ENCODE data around the gene TRIP11. TPM values are rescaled to one million over a fixed set of nuclear protein-coding genes. Genes with fewer than 3 reads are reported as not detected.

TRIP11 gene
- total RNA-seq (2022) (42.9 and 43.4 TPM in 2 replicates), Bru-seq, nascent RNA (percentile 79 among the genes with signal in this experiment), BruChase-seq, experiment 1, labeled RNA remaining after a 2-hour chase (percentile 78 among the genes with signal in this experiment), BruChase-seq, experiment 2, labeled RNA remaining after a 6-hour chase (percentile 75 among the genes with signal in this experiment)
- long read RNA-seq, full-length matches to known transcripts: 11 of 17 reads
- long read RNA-seq, partial matches to known transcripts: 4 of 17 reads
- long read RNA-seq, other reads (novel, unspliced or antisense): 2 of 17 reads

DNA sequence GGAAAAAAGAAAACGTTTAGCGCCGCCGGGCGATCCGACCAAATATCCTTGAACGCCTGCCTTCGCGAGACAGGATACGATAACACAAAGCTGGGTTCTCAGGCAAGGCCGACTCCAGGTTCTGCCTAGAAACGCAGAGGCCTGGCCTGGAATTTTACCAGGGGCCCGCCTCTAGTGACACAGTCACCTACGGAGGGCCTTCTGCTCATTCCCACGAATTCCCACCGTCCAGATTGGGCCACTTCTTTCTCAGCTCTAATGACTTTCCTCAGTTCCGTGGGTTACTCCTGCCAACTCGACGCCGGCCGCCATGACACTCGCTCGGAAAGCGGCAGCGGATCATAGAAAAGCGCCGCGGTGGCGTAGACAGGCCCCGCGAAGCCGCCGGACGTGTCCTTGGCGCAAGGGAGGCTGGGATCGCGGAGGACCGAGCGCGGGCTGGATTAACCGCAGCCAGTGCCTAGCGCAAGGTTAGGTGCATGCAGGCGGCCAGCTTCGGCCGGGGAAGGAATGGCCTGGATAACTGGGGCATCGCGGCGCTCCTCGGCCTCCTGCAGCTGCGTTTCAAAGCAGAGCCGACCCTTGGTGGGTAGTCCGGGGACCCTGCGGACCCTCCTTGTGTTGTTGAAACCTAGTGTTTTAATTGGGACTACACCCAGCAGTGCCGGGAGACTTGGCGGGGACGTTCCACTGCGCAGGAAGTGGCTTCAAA, at the start of gene TRIP11:
Gene TRIP11, minus strand, starts transcription at position 341 of the 712 bp plus-strand sequence. CDS start 374 bp downstream, outside the sequence.
- Mint-ChIP-seq H3K4me3 (ENCODE audit: unreplicated experiment) (peak within 1 kb of the TSS; percentile 95), H3K27ac (ENCODE audit: unreplicated experiment) (peak within 1 kb of the TSS; percentile 99), H3K9me3 (ENCODE audit: unreplicated experiment) (no peaks in the 10 kb centered on the region), H3K4me1 (ENCODE audit: low read depth, unreplicated experiment) (peaks cover 13% of the 10 kb centered on the region), H3K27me3 (ENCODE audit: insufficient read depth, unreplicated experiment) (no peaks in the 10 kb centered on the region), H3K36me3 (ENCODE audit: insufficient read depth, unreplicated experiment) (peaks cover 16% of the 10 kb centered on the region)
- Histone ChIP-seq H3K4me1 (peaks cover 9% of the 10 kb centered on the region), H3K9me3 (no peaks in the 10 kb centered on the region), H3K36me3 (ENCODE audit: control insufficient read depth, insufficient read depth, low read length) (no peaks in the 10 kb centered on the region), H3K27me3 (replicated peaks; ENCODE audit: control insufficient read depth, insufficient read depth, low read length) (no peaks in the 10 kb centered on the region), H3K4me3 (ENCODE audit: low read depth, low read length) (peak within 1 kb of the TSS; percentile 86)
- BruUV-seq (replicated peaks): TSS peak; percentile 85
- DNase-seq: peak; percentile 92 to 93
- ChIA-PET CTCF (interaction anchor here (0.8 to 2.1 kb wide), 2 partner anchors 43 to 67 kb away, joined by 5 to 10 read pairs; partner anchors contain the start of gene ATXN3), POLR2A (interaction anchor here (0.7 to 1.4 kb wide), 3 partner anchors 66 to 82 kb away, joined by 3 to 7 read pairs (median 4); partner anchors contain the start of genes ATXN3, CPSF2 and NDUFB1)
- no peak for TF ChIP-seq CTCF (IDR thresholded peaks at IDR 0.05; ENCODE audit: insufficient read depth in 1 of 2, low read depth in 1 of 2, low read length in 1 of 2, severe bottlenecking in 1 of 2, unreplicated experiment in 1 of 2)
- intact Hi-C loops (cut with micrococcal nuclease; ENCODE audit: unreplicated experiment): loop anchor here (1.0 kb wide), 1 partner anchor 66 kb away; the partner anchor contains the start of gene ATXN3

DNA sequence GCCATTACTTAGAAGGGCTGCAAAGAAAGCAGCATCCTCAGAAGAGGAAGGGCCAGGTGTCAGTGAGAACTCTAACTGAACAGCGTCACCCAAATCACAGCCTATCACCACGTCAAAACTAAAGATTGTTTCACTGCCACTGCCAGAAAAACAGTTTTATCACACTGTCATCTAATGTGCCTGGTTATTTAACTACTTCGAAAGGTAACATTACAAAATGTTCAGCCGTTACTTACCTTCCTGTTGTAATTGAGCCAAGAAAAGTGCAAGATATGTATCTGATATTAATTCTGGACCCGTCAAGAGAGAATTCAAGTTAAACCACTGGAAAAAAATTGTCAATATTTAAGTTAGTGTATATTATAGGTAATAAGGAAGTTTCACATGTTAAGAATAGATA, 48.6 kb upstream of the TRIP11 start:
- no peak for DNase-seq
- Histone ChIP-seq H3K4me1 (no peaks in the 10 kb centered on the region), H3K36me3 (ENCODE audit: control insufficient read depth, insufficient read depth, low read length) (no peaks in the 10 kb centered on the region), H3K27me3 (replicated peaks; ENCODE audit: control insufficient read depth, insufficient read depth, low read length) (no peaks in the 10 kb centered on the region), H3K9me3 (no peaks in the 10 kb centered on the region), H3K4me3 (ENCODE audit: low read depth, low read length) (no peak overlapping the region)
- Mint-ChIP-seq H3K9me3 (ENCODE audit: unreplicated experiment) (no peaks in the 10 kb centered on the region), H3K4me3 (ENCODE audit: unreplicated experiment) (no peak overlapping the region), H3K4me1 (ENCODE audit: low read depth, unreplicated experiment) (no peaks in the 10 kb centered on the region), H3K36me3 (ENCODE audit: insufficient read depth, unreplicated experiment) (peaks cover 9% of the 10 kb centered on the region), H3K27me3 (ENCODE audit: insufficient read depth, unreplicated experiment) (no peaks in the 10 kb centered on the region), H3K27ac (ENCODE audit: unreplicated experiment) (no peak overlapping the region)
- intact Hi-C loops (cut with micrococcal nuclease; ENCODE audit: unreplicated experiment): no loop called here
- POLR2A ChIA-PET: no interaction called here
- BruUV-seq (replicated peaks): no TSS peak
- TF ChIP-seq CTCF (IDR thresholded peaks at IDR 0.05; ENCODE audit: insufficient read depth in 1 of 2, low read depth in 1 of 2, low read length in 1 of 2, severe bottlenecking in 1 of 2, unreplicated experiment in 1 of 2): no peak
- CTCF ChIA-PET: interaction anchor here (0.7 kb wide), 1 partner anchor 189 kb away, joined by 3 read pairs; no protein-coding TSS in a partner anchor

- no peaks in the 10 kb centered on the region for H3K4me1 Mint-ChIP-seq (ENCODE audit: low read depth, unreplicated experiment)
- H3K36me3 Mint-ChIP-seq (ENCODE audit: insufficient read depth, unreplicated experiment): no peaks in the 10 kb centered on the region
- intact Hi-C loops (cut with micrococcal nuclease; ENCODE audit: unreplicated experiment): no loop called here
- no peaks in the 10 kb centered on the region for H3K9me3 Mint-ChIP-seq (ENCODE audit: unreplicated experiment)
- Histone ChIP-seq H3K4me3 (ENCODE audit: low read depth, low read length) (no peak overlapping the region), H3K27me3 (replicated peaks; ENCODE audit: control insufficient read depth, insufficient read depth, low read length) (no peaks in the 10 kb centered on the region), H3K9me3 (no peaks in the 10 kb centered on the region), H3K4me1 (no peaks in the 10 kb centered on the region), H3K36me3 (ENCODE audit: control insufficient read depth, insufficient read depth, low read length) (no peaks in the 10 kb centered on the region)
- ChIA-PET POLR2A (no interaction called here), CTCF (no interaction called here)
- H3K27me3 Mint-ChIP-seq (ENCODE audit: insufficient read depth, unreplicated experiment): no peaks in the 10 kb centered on the region
- no peak overlapping the region for H3K27ac Mint-ChIP-seq (ENCODE audit: unreplicated experiment)
- no TSS peak for BruUV-seq (replicated peaks)
- H3K4me3 Mint-ChIP-seq (ENCODE audit: unreplicated experiment): no peak overlapping the region
- DNase-seq: no peak
- TF ChIP-seq CTCF (IDR thresholded peaks at IDR 0.05; ENCODE audit: insufficient read depth in 1 of 2, low read depth in 1 of 2, low read length in 1 of 2, severe bottlenecking in 1 of 2, unreplicated experiment in 1 of 2): no peak
These were observed 34.7 kb upstream of the TRIP11 start for GRCh38 chr14:92074555-92074954.
